DND-41 (cell line): ENCODE measurements around the gene GNAS.
"Not testable (repeated sequence)": the region's sequence is repeated elsewhere in the genome, so short reads cannot be mapped to it uniquely, and the experiment has no call there.

Experiments
- EZH2 ChIP-seq: IDR thresholded peaks from 3 replicates; pipeline ENCODE4 v1.6.1; 2012; ENCODE audit warnings: borderline replicate concordance, low read depth, mild to moderate bottlenecking, moderate library complexity, low read length, inconsistent platforms; ENCODE audit not compliant: severe bottlenecking
- TF ChIP-seq, protein P1 (sequence below): IDR thresholded peaks from 2 replicates; pipeline ENCODE4 v1.5.1; 2012; ENCODE audit warnings: borderline replicate concordance, low read length, moderate library complexity, mild to moderate bottlenecking; ENCODE audit not compliant: poor library complexity, severe bottlenecking; ENCODE audit errors: extremely low read depth

DNA sequence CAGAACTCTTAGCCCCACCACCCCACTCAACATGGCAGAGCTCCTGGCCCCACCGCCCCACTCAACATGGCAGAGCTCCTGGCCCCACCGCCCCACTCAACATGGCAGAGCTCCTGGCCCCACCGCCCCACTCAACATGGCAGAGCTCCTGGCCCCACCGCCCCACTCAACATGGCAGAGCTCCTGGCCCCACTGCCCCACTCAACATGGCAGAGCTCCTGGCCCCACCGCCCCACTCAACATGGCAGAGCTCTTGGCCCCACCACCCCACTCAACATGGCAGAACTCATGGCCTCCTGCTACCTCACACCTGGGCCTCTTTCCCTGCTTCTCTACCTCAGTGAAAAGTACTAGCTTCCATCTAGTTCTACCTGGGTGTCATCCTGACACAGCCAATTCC lies 23.7 kb upstream of the GNAS start:
- TF ChIP-seq, protein P1, sequence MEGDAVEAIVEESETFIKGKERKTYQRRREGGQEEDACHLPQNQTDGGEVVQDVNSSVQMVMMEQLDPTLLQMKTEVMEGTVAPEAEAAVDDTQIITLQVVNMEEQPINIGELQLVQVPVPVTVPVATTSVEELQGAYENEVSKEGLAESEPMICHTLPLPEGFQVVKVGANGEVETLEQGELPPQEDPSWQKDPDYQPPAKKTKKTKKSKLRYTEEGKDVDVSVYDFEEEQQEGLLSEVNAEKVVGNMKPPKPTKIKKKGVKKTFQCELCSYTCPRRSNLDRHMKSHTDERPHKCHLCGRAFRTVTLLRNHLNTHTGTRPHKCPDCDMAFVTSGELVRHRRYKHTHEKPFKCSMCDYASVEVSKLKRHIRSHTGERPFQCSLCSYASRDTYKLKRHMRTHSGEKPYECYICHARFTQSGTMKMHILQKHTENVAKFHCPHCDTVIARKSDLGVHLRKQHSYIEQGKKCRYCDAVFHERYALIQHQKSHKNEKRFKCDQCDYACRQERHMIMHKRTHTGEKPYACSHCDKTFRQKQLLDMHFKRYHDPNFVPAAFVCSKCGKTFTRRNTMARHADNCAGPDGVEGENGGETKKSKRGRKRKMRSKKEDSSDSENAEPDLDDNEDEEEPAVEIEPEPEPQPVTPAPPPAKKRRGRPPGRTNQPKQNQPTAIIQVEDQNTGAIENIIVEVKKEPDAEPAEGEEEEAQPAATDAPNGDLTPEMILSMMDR: not testable (repeated sequence)
- not testable (repeated sequence) for TF ChIP-seq EZH2
